Fibroblast of pulmonary artery (primary cell): ENCODE measurements around the gene MALAT1.
"Not testable (repeated sequence)": the region's sequence is repeated elsewhere in the genome, so short reads cannot be mapped to it uniquely, and the experiment has no call there.

Experiments used
- DNase-seq: peaks from one replicate; pipeline ENCODE4 v3.0.0-alpha.2; 2010; ENCODE audit warnings: low read depth
- H3K4me3 ChIP-seq: replicated peaks from 2 replicates; pipeline ENCODE4 v1.5.1; 2011; ENCODE audit warnings: low read depth, mild to moderate bottlenecking, control low read depth, low read length, moderate library complexity
- CTCF ChIP-seq: IDR thresholded peaks from 2 replicates; pipeline ENCODE4 v1.5.1; 2011; ENCODE audit warnings: mild to moderate bottlenecking, control low read depth, low read length, inconsistent platforms; ENCODE audit errors: missing control alignments

The MALAT1 gene

GRCh38 chr11:65459552-65459951, 39.3 kb upstream of the MALAT1 start:
- DNase-seq, result no peak
- H3K4me3 ChIP-seq, result no peak overlapping the region
- no peak for TF ChIP-seq CTCF

- H3K4me3 ChIP-seq, DNase-seq: not testable (repeated sequence)
These were observed 33.4 kb upstream of the MALAT1 start for GRCh38 chr11:65465471-65465870.

- not testable (repeated sequence) for DNase-seq, H3K4me3 ChIP-seq
These were observed 31.5 kb upstream of the MALAT1 start for GRCh38 chr11:65467306-65467705.

DNA sequence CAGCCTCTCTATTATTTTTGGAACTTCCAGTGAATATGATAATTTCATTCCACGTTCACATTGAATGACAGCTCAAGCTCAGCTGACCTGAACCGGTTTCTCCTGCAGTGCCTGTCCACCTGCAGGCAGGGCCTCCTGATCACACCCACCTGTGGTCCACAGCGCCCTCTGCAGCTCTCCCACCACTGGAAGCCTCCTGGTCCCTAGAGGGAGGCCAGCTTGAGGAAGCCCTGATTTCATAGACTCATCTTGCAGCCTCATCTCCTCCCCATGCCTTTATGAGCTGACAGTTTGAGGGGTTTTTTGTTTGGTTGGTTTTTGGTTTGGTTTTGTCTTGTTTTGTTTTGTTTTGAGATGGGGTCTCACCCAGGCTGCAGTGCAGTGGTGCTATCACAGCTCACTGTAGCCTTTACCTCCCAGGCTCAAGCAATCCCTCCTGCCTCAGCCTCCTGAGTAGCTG, 29.9 kb upstream of the MALAT1 start:
- TF ChIP-seq CTCF, result peak; percentile 52
- DNase-seq, result no peak
- H3K4me3 ChIP-seq, result no peak overlapping the region

DNA sequence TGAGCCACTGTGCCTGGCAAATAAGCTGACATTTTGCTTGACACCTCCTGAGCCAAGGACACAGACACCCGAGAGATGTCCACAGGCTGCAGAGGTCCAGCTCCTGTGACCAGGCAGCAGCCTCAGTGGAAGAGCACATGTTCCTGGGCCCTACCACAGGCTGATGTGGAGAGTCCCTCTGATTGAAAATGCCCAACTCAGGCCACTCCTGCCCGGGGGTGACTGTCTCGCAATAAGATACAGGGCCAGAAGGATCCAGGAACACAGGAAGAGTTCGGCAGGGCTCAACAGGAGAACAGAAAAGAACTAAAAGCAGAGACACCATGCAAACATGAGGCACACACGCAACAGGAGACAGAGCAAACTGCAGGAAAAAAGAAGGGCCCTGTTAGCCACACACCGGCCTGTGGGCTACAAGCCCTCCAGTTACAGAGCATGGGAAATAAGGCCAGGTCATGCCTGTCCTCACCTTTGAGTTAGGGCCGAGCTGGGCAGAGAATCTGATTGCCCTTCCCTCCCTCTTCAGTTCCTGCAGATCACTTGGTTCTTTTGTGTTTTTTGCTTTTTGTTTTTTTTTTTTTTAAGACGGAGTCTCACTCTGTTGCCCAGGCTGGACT, 28.3 kb upstream of the MALAT1 start:
- DNase-seq, result no peak
- no peak for TF ChIP-seq CTCF
- no peak overlapping the region for H3K4me3 ChIP-seq

DNA sequence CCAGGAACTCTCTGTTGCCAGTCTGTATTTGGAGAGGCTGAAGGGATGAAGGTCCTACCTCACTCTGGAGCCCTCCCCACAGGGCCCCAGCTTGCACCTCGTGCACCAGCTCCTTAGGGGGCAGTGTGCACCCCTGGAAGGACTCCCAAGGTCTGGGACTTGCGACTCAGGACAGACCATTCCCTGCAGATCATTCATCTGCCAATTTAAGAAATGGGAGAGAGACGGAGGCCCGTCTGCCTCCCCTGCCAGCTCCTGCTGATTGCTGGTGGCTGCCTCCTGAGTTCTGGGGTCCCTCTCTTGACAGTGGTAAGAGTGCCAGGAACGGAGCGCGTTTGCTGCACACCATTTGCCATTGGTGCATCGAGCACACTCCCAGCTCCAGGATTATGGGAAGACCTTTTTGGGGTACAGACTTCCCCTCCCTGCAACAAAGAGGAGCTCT, 27.4 kb upstream of the MALAT1 start:
- DNase-seq, result peak; percentile 85
- H3K4me3 ChIP-seq, result peak overlapping the region; percentile 34
- TF ChIP-seq CTCF, result peak; percentile 51

DNA sequence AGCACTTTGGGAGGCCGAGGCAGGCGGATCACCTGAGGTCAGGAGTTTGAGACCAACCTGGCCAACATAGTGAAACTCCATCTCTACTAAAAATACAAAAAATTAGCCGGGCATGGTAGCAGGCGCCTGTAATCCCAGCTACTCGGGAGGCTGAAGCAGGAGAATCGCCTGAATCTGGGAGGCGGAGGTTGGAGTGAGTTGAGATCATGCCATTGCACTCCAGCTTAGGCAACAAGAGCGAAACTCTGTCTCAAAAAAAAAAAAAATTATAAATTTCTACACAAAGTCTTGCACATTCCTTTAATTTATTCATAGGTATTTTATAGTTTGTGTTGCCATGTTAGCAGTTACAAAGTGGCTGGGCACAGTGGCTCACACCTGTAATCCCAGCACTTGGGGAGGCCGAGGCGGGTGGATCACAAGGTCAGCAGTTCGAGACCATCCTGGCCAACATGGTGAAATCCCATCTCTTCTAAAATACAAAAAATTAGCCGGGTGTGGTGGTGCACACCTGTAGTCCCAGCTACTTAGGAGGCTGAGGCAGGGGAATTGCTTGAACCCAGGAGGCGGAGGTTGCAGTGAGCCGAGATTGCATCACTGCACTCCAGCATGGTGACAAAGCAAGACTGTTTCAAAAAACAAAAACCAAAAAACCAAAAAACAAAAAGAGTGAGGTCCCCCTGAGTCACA, 26.1 kb upstream of the MALAT1 start:
- H3K4me3 ChIP-seq, DNase-seq: not testable (repeated sequence)

GRCh38 chr11:65473278-65473860, 25.5 kb upstream of the MALAT1 start:
- TF ChIP-seq CTCF, result no peak
- no peak for DNase-seq
- H3K4me3 ChIP-seq, result no peak overlapping the region
